DOHH2 (cell line): ENCODE data around the gene STARD3NL.

Experiments used
- CTCF ChIP-seq: fragments of 200-600 bp; sonication (generic); IDR thresholded peaks from one replicate; pipeline ENCODE4 v1.5.1; 2014; ENCODE audit warnings: antibody characterized with exemption, mild to moderate bottlenecking, low read depth, low read length; ENCODE audit not compliant: poor library complexity, severe bottlenecking
- EZH2phosphoT487 ChIP-seq: fragments of 200-600 bp; sonication (generic); IDR thresholded peaks from 2 replicates; pipeline ENCODE4 v1.6.1; 2017; ENCODE audit warnings: borderline replicate concordance, mild to moderate bottlenecking, antibody characterized with exemption, low read length, moderate library complexity, mixed read lengths

DNA sequence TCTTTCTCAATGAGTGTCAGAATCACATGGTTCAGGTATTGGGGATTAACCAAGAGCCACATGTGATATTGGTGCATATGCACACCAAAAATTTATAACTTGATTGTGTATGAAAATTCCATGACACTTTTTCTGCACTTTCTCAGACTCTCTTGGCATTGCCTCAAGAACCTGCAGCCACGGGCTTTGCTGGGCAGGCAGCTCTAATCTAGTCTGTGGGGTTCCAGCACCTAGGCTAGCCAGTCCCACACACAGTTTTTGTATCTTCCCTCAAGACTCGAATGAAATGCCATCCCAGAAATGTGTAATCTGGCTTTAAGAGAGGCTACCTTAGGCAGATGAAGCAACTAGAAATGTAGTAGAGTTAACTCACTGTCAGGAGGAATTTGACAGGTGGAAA, 21.7 kb downstream of the STARD3NL start:
- TF ChIP-seq CTCF (no peak), EZH2phosphoT487 (no peak)
